HepG2 (cell line): Measurements from ENCODE around the gene FAM118A. TPM values are rescaled to one million over a fixed set of nuclear protein-coding genes. Genes with fewer than 3 reads are reported as not detected.
A peak's percentile ranks its signal among the peaks of the same experiment; 100 is the strongest.

Experiments
- DR1 ChIP-seq: sonication (generic); formaldehyde crosslinking; IDR thresholded peaks from 2 replicates; pipeline ENCODE4 v1.8.0; 2021; ENCODE audit warnings: mild to moderate bottlenecking, missing genetic modification reagents, inconsistent platforms
- ERF ChIP-seq: IDR thresholded peaks from 2 replicates; pipeline ENCODE4 v1.6.1; 2018; ENCODE audit warnings: missing biosample characterization, missing genetic modification reagents
- GPBP1L1 ChIP-seq: sonication (generic); formaldehyde crosslinking; IDR thresholded peaks from 2 replicates; pipeline ENCODE4 v1.5.0; 2020; ENCODE audit warnings: mild to moderate bottlenecking, missing genetic modification reagents
- HOXA7 ChIP-seq: sonication (generic); formaldehyde crosslinking; IDR thresholded peaks from 2 replicates; pipeline ENCODE4 v1.8.1; 2022; ENCODE audit warnings: mild to moderate bottlenecking, missing genetic modification reagents, moderate library complexity
- MZF1 ChIP-seq: sonication (generic); formaldehyde crosslinking; IDR thresholded peaks from 2 replicates; pipeline ENCODE4 v1.8.1; 2023; ENCODE audit warnings: mild to moderate bottlenecking, missing genetic modification reagents, borderline replicate concordance
- RCOR2 ChIP-seq: IDR thresholded peaks from 2 replicates; pipeline ENCODE4 v1.6.1; 2016; ENCODE audit warnings: missing biosample characterization, missing genetic modification reagents
- SATB2 ChIP-seq: sonication (generic); formaldehyde crosslinking; IDR thresholded peaks from 2 replicates; pipeline ENCODE4 v1.5.0; 2020; ENCODE audit warnings: missing genetic modification reagents
- TEAD2 ChIP-seq: sonication (generic); formaldehyde crosslinking; IDR thresholded peaks from 2 replicates; pipeline ENCODE4 v1.9.0; 2021; ENCODE audit warnings: missing genetic modification reagents
- XRCC5 ChIP-seq: fragments of 200-400 bp; formaldehyde crosslinking; optimal IDR thresholded peaks from 2 replicates; pipeline ENCODE3; 2017; ENCODE audit warnings: mild to moderate bottlenecking, low read length
- ZBTB26 ChIP-seq: IDR thresholded peaks from 2 replicates; pipeline ENCODE4 v1.6.1; 2016; ENCODE audit warnings: missing compliant biosample characterization, missing genetic modification reagents, borderline replicate concordance
- ZBTB39 ChIP-seq: sonication (generic); formaldehyde crosslinking; IDR thresholded peaks from 2 replicates; pipeline ENCODE4 v1.5.0; 2020; ENCODE audit warnings: missing genetic modification reagents
- ZNF232 ChIP-seq: sonication (generic); formaldehyde crosslinking; IDR thresholded peaks from 2 replicates; pipeline ENCODE4 v1.4.0; 2020; ENCODE audit warnings: missing genetic modification reagents, borderline replicate concordance
- ZNF263 ChIP-seq: sonication (generic); formaldehyde crosslinking; IDR thresholded peaks from 2 replicates; pipeline ENCODE4 v1.4.0; 2020; ENCODE audit warnings: missing genetic modification reagents
- ZNF296 ChIP-seq: sonication (generic); formaldehyde crosslinking; conservative IDR thresholded peaks from 2 replicates; pipeline ENCODE4 v1.5.0; 2020; ENCODE audit warnings: mild to moderate bottlenecking, missing genetic modification reagents
- ZNF430 ChIP-seq: sonication (generic); formaldehyde crosslinking; IDR thresholded peaks from 2 replicates; pipeline ENCODE4 v1.9.0; 2021; ENCODE audit warnings: mild to moderate bottlenecking, missing genetic modification reagents
- ZNF564 ChIP-seq: sonication (generic); formaldehyde crosslinking; IDR thresholded peaks from 2 replicates; pipeline ENCODE4 v1.8.1; 2023; ENCODE audit warnings: mild to moderate bottlenecking, missing genetic modification reagents
- ZNF782 ChIP-seq: sonication (generic); formaldehyde crosslinking; IDR thresholded peaks from 2 replicates; pipeline ENCODE4 v1.4.0; 2020; ENCODE audit warnings: missing genetic modification reagents, mild to moderate bottlenecking, borderline replicate concordance
- polyA plus RNA-seq, 8 experiments: library from polyadenylated mRNA; depleted of rRNA in 3 of 8; stranded (reverse) in 7 of 8; unstranded in 1 of 8; fragments of >200 nt; fragmentation: Illumina TruSeq in 4 of 8; extraction: Trizol in 4 of 8; gene quantifications; 2 replicates each; pipeline versions ENCODE4 v1.2.1 to v1.2.3, GENCODE V29; 2011 to 2016; ENCODE audit warnings: low read depth in 4 of 8, missing spikeins in 1 of 8, mixed read lengths in 1 of 8; ENCODE audit not compliant: insufficient read depth in 1 of 8
- total RNA-seq, 5 experiments: library from RNA; depleted of rRNA; stranded (reverse); fragments of >200 nt; fragmentation: Illumina TruSeq; extraction: Trizol; gene quantifications; 2 replicates each; pipeline ENCODE4 v1.2.3, GENCODE V29; 2016; ENCODE audit warnings: low read depth in 1 of 5
- TF ChIP-seq, protein P1 (sequence below): sonication (generic); formaldehyde crosslinking; IDR thresholded peaks from 2 replicates; pipeline ENCODE4 v1.4.0; 2020; ENCODE audit warnings: missing genetic modification reagents
- TF ChIP-seq, protein P2 (sequence below): sonication (generic); formaldehyde crosslinking; IDR thresholded peaks from 2 replicates; pipeline ENCODE4 v1.4.0; 2020; ENCODE audit warnings: mild to moderate bottlenecking, missing genetic modification reagents

FAM118A gene
- total and polyA plus RNA-seq, 2 of the 13 experiments (the other 11 are each of a cell fraction or from before 2014, with no cell fraction given): 36.7 to 48.2 TPM

DNA sequence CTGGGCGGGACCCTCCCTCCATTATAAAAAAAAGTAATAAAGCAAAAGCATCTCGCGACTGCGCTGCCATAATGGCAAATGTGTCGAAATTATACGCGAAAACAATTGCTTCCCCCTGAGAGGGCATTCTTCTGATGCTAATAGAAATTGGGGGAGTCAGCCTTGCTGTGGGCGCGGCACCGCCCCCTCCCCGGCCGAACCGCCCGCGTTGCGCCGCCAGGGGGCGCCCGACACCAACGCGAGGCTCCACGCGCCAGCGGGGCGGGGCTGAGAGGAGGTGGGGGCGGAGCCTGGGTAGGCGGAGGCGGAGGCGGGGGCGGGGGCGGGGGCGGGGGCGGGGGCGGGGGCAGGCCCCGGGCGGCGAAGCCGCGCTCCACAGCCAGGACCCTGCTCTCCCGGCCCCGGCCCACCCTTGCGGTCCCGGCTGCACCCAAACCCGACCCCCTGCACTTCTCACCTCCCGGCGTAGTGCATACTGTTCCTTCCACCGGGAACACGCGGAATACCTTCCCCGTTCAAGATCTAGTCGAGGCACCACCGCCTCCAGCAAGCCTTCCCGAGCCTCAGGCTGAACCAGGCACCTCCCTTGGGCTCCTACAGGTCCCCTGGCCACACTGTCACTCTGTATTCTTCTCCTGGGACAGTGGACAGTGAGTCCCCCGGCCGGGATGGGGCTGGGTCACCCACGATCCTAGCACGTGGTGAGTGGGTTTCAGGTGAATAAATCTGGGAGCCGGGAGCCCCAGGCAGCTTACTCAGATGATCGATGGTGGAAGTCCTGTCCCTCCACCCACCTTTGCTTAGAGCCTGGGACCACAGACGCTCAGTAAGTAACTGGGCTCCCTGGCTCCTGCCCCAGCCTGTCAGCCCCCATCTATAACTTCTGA lies 40.5 kb upstream of the FAM118A start (continued):
- 0 out of 2 replicates have a peak, but pooled peaks have one; percentile 30 for TF ChIP-seq ZNF296 (CRISPR knock-in tag)
- TF ChIP-seq SATB2: no peak
- 0 out of 2 replicates have a peak, but pooled peaks have one; percentile 46 for TF ChIP-seq ZNF564 (CRISPR knock-in tag)
- no peak for TF ChIP-seq TEAD2 (CRISPR knock-in tag)
- TF ChIP-seq DR1: no peak
- TF ChIP-seq, protein P1, sequence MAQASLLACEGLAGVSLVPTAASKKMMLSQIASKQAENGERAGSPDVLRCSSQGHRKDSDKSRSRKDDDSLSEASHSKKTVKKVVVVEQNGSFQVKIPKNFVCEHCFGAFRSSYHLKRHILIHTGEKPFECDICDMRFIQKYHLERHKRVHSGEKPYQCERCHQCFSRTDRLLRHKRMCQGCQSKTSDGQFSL (CRISPR knock-in tag): no peak; the same call in 1 of the 2 replicates
- no peak for TF ChIP-seq RCOR2 (CRISPR knock-in tag)
- TF ChIP-seq ZNF232: no peak
- TF ChIP-seq ZNF263: peak; percentile 10; the same call in 1 of the 2 replicates
- TF ChIP-seq ZBTB26 (CRISPR knock-in tag): no peak
- TF ChIP-seq, protein P2, sequence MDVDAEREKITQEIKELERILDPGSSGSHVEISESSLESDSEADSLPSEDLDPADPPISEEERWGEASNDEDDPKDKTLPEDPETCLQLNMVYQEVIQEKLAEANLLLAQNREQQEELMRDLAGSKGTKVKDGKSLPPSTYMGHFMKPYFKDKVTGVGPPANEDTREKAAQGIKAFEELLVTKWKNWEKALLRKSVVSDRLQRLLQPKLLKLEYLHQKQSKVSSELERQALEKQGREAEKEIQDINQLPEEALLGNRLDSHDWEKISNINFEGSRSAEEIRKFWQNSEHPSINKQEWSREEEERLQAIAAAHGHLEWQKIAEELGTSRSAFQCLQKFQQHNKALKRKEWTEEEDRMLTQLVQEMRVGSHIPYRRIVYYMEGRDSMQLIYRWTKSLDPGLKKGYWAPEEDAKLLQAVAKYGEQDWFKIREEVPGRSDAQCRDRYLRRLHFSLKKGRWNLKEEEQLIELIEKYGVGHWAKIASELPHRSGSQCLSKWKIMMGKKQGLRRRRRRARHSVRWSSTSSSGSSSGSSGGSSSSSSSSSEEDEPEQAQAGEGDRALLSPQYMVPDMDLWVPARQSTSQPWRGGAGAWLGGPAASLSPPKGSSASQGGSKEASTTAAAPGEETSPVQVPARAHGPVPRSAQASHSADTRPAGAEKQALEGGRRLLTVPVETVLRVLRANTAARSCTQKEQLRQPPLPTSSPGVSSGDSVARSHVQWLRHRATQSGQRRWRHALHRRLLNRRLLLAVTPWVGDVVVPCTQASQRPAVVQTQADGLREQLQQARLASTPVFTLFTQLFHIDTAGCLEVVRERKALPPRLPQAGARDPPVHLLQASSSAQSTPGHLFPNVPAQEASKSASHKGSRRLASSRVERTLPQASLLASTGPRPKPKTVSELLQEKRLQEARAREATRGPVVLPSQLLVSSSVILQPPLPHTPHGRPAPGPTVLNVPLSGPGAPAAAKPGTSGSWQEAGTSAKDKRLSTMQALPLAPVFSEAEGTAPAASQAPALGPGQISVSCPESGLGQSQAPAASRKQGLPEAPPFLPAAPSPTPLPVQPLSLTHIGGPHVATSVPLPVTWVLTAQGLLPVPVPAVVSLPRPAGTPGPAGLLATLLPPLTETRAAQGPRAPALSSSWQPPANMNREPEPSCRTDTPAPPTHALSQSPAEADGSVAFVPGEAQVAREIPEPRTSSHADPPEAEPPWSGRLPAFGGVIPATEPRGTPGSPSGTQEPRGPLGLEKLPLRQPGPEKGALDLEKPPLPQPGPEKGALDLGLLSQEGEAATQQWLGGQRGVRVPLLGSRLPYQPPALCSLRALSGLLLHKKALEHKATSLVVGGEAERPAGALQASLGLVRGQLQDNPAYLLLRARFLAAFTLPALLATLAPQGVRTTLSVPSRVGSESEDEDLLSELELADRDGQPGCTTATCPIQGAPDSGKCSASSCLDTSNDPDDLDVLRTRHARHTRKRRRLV (CRISPR knock-in tag): 0 out of 2 replicates have a peak, but pooled peaks have one; percentile 41
- peak; percentile 68 for TF ChIP-seq ERF
- TF ChIP-seq XRCC5: peak; percentile 21
- no peak for TF ChIP-seq HOXA7 (CRISPR knock-in tag)
- no peak; the same call in 1 of the 2 replicates for TF ChIP-seq ZNF430 (CRISPR knock-in tag)
- no peak for TF ChIP-seq GPBP1L1 (CRISPR knock-in tag)
- TF ChIP-seq MZF1 (CRISPR knock-in tag): no peak
- no peak for TF ChIP-seq ZNF782 (CRISPR knock-in tag)
- TF ChIP-seq ZBTB39 (CRISPR knock-in tag): no peak
